BE2C (cell line): ENCODE results near the gene LDLRAD4.

Experiments
- DNase-seq: peaks from one replicate; pipeline ENCODE4 v3.0.0-alpha.2; 2020
- H3K27me3 ChIP-seq: fragments of 250-450 bp; sonication (Bioruptor Pico); 2 replicates; pipeline ENCODE4 v1.5.1; 2020; ENCODE audit warnings: mild to moderate bottlenecking
- H3K36me3 ChIP-seq: fragments of 250-450 bp; sonication (Bioruptor Pico); 2 replicates; pipeline ENCODE4 v1.5.1; 2020; ENCODE audit warnings: mild to moderate bottlenecking
- H3K4me1 ChIP-seq: fragments of 250-450 bp; sonication (Bioruptor Pico); 2 replicates; pipeline ENCODE4 v1.5.1; 2020
- H3K4me3 ChIP-seq: 2 replicates; pipeline ENCODE4 v1.5.1; 2011; ENCODE audit warnings: low read depth, low read length
- H3K9me3 ChIP-seq: fragments of 250-450 bp; sonication (Bioruptor Pico); 2 replicates; pipeline ENCODE4 v1.5.1; 2020
- TF ChIP-seq, protein P1 (sequence below): IDR thresholded peaks from 2 replicates; pipeline ENCODE4 v1.5.1; 2012; ENCODE audit warnings: mild to moderate bottlenecking, low read depth, low read length

LDLRAD4 gene

DNA sequence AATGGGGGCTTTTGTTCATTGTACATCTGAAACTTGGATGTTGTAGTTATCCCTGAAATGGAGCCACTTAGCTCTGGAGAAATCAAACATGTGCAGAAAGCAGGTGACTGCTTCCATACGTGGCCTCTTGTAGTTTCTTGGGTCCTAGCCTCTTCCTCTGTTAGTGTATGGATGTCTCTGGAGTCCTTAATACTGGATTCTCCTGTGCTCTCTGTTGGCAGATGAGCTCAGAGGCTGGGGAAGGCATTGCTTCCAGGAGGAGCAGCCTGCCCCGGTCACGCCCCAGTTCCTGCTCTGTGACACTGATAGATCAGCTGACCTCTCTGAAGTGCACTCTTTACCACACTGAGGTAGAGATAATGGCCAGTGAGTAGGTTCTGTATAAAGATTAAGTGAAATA lies 176.2 kb downstream of the LDLRAD4 start:
- no peak for DNase-seq
- TF ChIP-seq, protein P1, sequence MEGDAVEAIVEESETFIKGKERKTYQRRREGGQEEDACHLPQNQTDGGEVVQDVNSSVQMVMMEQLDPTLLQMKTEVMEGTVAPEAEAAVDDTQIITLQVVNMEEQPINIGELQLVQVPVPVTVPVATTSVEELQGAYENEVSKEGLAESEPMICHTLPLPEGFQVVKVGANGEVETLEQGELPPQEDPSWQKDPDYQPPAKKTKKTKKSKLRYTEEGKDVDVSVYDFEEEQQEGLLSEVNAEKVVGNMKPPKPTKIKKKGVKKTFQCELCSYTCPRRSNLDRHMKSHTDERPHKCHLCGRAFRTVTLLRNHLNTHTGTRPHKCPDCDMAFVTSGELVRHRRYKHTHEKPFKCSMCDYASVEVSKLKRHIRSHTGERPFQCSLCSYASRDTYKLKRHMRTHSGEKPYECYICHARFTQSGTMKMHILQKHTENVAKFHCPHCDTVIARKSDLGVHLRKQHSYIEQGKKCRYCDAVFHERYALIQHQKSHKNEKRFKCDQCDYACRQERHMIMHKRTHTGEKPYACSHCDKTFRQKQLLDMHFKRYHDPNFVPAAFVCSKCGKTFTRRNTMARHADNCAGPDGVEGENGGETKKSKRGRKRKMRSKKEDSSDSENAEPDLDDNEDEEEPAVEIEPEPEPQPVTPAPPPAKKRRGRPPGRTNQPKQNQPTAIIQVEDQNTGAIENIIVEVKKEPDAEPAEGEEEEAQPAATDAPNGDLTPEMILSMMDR, result no peak
- H3K4me1 ChIP-seq, result no peaks in the 10 kb centered on the region
- H3K9me3 ChIP-seq, result no peaks in the 10 kb centered on the region
- no peaks in the 10 kb centered on the region for H3K36me3 ChIP-seq
- no peak overlapping the region for H3K4me3 ChIP-seq
- no peaks in the 10 kb centered on the region for H3K27me3 ChIP-seq

DNA sequence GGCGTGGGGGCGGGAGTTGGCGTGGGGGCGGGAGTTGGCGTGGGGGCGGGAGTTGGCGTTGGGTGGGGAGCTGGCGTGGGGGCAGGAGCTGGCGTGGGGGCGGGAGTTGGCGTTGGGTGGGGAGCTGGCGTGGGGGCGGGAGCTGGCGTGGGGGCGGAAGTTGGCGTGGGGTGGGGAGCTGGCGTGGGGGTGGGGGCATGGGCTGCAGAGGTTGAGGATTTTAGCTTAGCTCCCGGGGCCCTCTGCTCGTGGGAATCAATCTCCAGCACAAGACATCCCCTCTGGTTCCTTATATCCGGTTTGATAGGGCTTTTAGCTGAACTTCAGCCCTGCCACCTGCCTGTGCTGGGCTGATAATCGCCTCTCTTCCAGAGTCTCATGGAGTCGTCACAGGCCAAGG lies 177.0 kb downstream of the LDLRAD4 start:
- no peaks in the 10 kb centered on the region for H3K27me3 ChIP-seq
- H3K4me1 ChIP-seq, result no peaks in the 10 kb centered on the region
- no peaks in the 10 kb centered on the region for H3K9me3 ChIP-seq
- DNase-seq, result no peak
- no peaks in the 10 kb centered on the region for H3K36me3 ChIP-seq
- no peak overlapping the region for H3K4me3 ChIP-seq
- TF ChIP-seq, protein P1, result no peak

DNA sequence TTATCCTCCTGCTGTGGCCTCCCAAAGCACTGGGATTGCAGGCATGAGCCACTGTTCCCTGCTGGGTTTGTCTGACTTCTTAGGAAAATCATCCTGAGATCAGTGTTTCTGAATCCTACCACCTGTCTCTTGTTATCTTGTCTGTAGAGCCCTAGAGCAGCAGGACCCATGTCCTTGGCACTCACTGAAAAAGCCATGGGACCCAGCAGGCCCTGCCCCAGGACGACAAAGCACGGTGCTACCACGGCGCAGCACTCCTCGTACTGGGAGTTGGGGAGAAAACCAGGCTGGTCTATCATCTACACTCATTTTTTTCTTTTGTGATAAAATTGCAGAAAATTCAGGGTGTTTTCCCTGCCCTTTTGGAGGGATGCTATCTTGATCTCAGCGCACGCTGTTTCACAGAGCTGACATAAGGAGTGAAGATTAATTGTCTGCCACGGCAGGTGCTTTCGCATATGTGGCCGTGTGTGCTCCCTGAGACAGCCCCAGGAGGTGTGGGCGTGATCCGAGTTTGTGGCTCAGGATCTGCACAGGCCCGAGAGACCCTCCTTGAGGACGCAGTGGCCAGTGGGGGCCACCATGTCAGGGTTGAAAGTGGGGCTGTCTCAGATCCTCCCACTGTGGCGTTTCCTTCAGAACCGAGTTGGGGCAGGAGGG lies 179.1 kb downstream of the LDLRAD4 start:
- no peaks in the 10 kb centered on the region for H3K27me3 ChIP-seq
- TF ChIP-seq, protein P1, result no peak
- no peak for DNase-seq
- H3K4me1 ChIP-seq, result no peaks in the 10 kb centered on the region
- no peaks in the 10 kb centered on the region for H3K9me3 ChIP-seq
- H3K36me3 ChIP-seq, result no peaks in the 10 kb centered on the region
- H3K4me3 ChIP-seq, result no peak overlapping the region

DNA sequence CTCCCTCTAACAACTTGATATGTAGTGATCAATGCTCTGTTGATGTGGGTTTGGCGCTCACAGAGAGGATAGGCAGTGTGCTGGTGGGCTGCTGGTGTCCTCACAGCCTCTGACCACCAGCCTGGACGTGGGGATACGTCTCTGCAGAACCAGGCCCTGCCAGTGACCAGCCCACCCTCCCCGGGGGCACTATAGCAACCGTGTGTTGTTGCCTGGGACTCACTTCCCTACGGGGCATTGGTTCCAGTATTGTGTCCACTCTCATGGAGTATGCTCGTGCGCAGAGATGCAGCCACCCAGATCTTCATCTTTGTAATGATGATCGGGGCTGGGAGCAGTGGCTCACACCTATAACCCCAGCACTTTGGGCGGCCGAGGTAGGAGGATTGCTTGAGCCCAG lies 180.1 kb downstream of the LDLRAD4 start:
- no peak overlapping the region for H3K4me3 ChIP-seq
- H3K9me3 ChIP-seq, result no peaks in the 10 kb centered on the region
- H3K27me3 ChIP-seq, result no peaks in the 10 kb centered on the region
- no peak for DNase-seq
- TF ChIP-seq, protein P1, result no peak
- H3K4me1 ChIP-seq, result no peaks in the 10 kb centered on the region
- H3K36me3 ChIP-seq, result no peaks in the 10 kb centered on the region

DNA sequence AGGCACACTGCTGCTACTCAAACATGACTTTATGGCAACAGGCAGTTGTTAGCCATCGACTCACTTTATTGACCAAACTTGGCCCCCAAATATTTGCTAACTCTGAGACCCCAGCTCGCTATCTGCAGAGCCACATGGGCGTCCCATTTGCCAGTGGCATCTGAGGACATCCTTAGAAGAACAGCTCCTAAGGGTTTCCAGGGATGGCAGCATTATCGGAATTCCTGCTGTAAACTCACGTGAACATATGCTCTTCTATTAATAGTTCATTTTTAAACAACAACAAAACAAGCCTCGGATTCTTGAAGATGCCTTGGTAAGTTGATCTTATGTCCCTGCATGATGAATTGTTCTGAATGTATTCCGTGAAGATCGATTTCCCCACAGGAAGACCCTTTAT lies 181.0 kb downstream of the LDLRAD4 start:
- TF ChIP-seq, protein P1, result no peak
- Histone ChIP-seq H3K4me1 (no peaks in the 10 kb centered on the region), H3K9me3 (no peaks in the 10 kb centered on the region), H3K36me3 (no peaks in the 10 kb centered on the region), H3K4me3 (no peak overlapping the region), H3K27me3 (no peaks in the 10 kb centered on the region)
- no peak for DNase-seq

DNA sequence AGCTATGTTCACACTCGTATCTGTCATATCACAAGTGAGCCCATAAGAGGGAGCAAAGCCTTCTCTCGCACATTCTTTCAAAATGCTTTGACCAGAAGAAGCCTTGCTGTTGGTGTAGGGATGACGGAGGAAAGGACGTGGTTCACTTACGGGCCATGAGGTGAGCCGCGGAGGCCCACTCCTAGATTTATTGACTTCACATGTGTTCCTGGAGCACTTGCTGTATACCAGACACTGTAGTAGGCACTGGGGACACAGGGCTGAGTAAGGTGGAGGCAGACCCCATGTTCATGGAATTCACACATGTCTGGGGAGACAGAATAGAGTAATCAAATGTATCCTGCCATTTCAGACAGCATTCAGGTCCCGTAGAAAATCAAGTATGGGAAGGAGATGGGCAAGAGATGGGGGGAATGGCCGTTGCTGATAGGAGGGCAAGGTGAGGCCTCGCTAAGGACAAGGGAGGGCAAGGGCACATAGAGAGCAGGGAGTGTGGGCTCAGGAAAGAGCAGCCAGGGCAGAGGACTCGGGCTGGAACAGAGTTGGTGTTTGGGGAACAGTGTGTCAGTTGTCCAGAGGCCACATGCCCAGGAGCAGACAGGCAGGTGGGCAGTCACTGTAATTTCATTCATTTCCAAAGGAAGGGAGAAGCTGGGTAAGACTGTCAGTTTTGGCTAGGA lies 182.2 kb downstream of the LDLRAD4 start:
- TF ChIP-seq, protein P1, result no peak
- no peaks in the 10 kb centered on the region for H3K9me3 ChIP-seq
- no peak overlapping the region for H3K4me3 ChIP-seq
- no peaks in the 10 kb centered on the region for H3K4me1 ChIP-seq
- no peak for DNase-seq
- H3K36me3 ChIP-seq, result no peaks in the 10 kb centered on the region
- H3K27me3 ChIP-seq, result no peaks in the 10 kb centered on the region
